Brain microvascular endothelial cell (primary cell): ENCODE data around the gene TAC3.
"Not testable (repeated sequence)": the region's sequence is repeated elsewhere in the genome, so short reads cannot be mapped to it uniquely, and the experiment has no call there.

Experiments
- DNase-seq: peaks from one replicate; pipeline ENCODE4 v3.0.0-alpha.2; 2020
- H3K27ac ChIP-seq: fragments of 250-450 bp; sonication (Bioruptor Pico); 2 replicates; pipeline ENCODE4 v1.5.1; 2020; ENCODE audit warnings: mild to moderate bottlenecking, moderate library complexity
- H3K27me3 ChIP-seq: fragments of 250-450 bp; sonication (Bioruptor Pico); replicated peaks from 2 replicates; pipeline ENCODE4 v1.5.1; 2020; ENCODE audit warnings: mild to moderate bottlenecking
- H3K36me3 ChIP-seq: fragments of 250-450 bp; sonication (Bioruptor Pico); replicated peaks from 2 replicates; pipeline ENCODE4 v1.5.1; 2020; ENCODE audit warnings: mild to moderate bottlenecking
- H3K4me3 ChIP-seq: 2 replicates; pipeline ENCODE4 v1.5.1; 2011; ENCODE audit warnings: low read depth, mild to moderate bottlenecking, control low read depth, low read length, moderate library complexity
- in situ Hi-C: cut with HindIII; loops from 2 replicates; pipeline ENCODE4 v1.10.0; 2017; ENCODE audit warnings: low sequenced_read_pairs, low pct_ligation_motif_present
- TF ChIP-seq, protein P1 (sequence below): IDR thresholded peaks from 2 replicates; pipeline ENCODE4 v1.5.1; 2011; ENCODE audit warnings: low read depth, mild to moderate bottlenecking, moderate library complexity, low read length, control low read depth, inconsistent platforms; ENCODE audit errors: missing control alignments

TAC3 gene

DNA sequence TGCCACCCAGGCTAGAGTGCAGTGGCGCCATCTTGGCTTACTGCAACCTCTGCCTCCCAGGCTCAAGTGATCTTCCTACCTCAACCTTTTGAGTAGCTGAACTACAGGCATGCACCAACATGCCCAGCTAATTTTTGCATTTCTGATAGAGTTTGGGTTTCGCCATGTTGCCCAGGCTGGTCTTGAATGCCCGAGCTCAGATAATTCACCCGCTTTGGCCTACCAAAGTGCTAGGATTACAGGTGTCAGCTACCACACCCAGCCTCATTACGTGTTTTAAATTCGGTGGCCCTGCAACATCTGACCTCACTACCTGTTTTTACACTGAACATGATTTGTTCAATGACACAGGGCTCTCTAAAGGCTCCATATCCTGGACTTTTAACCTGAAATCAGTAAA, 36.1 kb downstream of the TAC3 start:
- Histone ChIP-seq H3K4me3 (no peak overlapping the region), H3K27me3 (no peaks in the 10 kb centered on the region)

DNA sequence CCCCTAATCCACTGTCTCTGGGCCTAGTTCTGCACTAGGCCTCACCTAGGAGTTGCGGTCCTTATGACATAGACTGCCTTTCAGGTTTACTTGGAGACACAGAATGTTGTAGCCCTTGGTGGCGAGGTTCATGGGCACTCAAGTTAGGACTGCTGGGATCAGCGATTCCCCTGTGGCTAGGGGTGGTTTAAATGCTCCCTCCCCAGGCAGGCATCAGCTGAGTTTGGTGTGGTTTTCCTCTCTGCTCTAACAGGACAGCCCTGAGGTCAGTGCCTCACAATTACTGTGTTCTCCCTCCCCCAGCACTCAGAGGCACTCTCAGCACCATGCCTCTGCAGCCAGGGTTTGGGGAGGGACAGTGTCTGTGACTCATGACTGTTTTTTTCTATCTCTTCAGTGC, 36.7 kb downstream of the TAC3 start:
- H3K27me3 ChIP-seq, result no peaks in the 10 kb centered on the region
- no peak for DNase-seq
- TF ChIP-seq, protein P1, sequence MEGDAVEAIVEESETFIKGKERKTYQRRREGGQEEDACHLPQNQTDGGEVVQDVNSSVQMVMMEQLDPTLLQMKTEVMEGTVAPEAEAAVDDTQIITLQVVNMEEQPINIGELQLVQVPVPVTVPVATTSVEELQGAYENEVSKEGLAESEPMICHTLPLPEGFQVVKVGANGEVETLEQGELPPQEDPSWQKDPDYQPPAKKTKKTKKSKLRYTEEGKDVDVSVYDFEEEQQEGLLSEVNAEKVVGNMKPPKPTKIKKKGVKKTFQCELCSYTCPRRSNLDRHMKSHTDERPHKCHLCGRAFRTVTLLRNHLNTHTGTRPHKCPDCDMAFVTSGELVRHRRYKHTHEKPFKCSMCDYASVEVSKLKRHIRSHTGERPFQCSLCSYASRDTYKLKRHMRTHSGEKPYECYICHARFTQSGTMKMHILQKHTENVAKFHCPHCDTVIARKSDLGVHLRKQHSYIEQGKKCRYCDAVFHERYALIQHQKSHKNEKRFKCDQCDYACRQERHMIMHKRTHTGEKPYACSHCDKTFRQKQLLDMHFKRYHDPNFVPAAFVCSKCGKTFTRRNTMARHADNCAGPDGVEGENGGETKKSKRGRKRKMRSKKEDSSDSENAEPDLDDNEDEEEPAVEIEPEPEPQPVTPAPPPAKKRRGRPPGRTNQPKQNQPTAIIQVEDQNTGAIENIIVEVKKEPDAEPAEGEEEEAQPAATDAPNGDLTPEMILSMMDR, result no peak
- in situ Hi-C loops, result loop anchor here (25.0 kb wide), 1 partner anchor 217 kb away; the partner anchor contains the start of genes HSD17B6 and PRIM1
- H3K36me3 ChIP-seq, result no peaks in the 10 kb centered on the region
- no peak overlapping the region for H3K4me3 ChIP-seq
- H3K27ac ChIP-seq, result no peak overlapping the region

More for the DNA sequence above, 36.1 kb downstream of the TAC3 start:
- no peak for DNase-seq
- Histone ChIP-seq H3K27ac (no peak overlapping the region), H3K36me3 (no peaks in the 10 kb centered on the region)
- in situ Hi-C loops, result loop anchor here (25.0 kb wide), 1 partner anchor 218 kb away; the partner anchor contains the start of genes HSD17B6 and PRIM1
- TF ChIP-seq, protein P1, result no peak

DNA sequence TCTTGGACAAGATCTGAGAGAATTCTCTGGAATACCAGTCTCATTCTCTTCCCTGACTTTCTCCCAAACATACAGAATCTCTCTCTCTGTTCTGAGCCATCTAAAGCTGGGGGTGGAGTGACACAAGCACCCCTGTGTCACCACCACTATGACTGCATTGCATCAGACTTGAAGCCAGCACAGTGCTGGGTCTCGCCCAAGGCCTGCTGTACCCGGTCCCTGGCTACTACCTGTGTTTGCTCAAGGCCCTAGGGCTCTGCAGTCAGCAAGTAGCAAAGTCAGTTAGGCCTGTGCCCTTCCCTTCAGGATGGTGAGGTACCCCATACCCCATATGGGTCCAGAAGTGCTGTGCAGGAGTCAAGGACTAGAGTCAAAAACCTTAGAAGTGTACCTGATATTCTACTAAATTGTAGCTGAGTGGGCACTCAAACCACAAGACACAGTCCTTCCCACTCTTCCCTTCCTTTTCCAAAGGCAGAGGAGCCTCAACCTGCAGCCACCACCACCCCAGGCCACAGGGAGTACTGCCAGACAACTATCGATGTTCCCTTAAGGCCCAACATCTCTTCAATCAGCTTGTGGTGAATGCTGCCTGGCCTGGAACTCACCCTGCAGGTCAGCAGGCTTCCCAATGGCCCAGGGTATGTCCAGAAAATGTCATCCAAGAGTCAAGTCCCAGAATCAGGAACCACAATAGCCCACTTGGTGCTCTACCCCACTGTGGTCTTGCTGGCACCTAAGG, 37.8 kb downstream of the TAC3 start:
- no peak overlapping the region for H3K4me3 ChIP-seq
- in situ Hi-C loops, result loop anchor here (25.0 kb wide), 1 partner anchor 216 kb away; the partner anchor contains the start of genes HSD17B6 and PRIM1

DNA sequence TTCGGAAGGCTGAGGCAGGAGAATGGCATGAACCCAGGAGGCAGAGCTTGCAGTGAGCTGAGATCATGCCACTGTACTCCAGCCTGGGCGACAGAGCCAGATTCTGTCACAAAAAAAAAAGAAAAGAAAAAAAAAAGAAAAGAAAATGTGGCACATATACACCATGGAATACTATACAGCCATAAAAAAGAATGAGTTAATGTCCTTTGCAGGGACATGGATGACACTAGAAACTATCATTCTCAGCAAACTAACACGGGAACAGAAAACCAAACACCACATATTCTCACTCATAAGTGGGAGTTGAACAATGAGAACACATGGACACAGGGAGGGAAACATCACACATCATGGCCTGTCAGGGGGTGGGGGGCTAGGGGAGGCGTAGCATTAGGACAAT, 39.0 kb downstream of the TAC3 start:
- not testable (repeated sequence) for H3K27me3 ChIP-seq, H3K4me3 ChIP-seq, H3K36me3 ChIP-seq, DNase-seq, H3K27ac ChIP-seq
- in situ Hi-C loops, result loop anchor here (25.0 kb wide), 1 partner anchor 215 kb away; the partner anchor contains the start of genes HSD17B6 and PRIM1

More for the DNA sequence above, 37.8 kb downstream of the TAC3 start:
- TF ChIP-seq, protein P1, result no peak
- H3K27ac ChIP-seq, result no peak overlapping the region
- H3K27me3 ChIP-seq, result no peaks in the 10 kb centered on the region
- no peaks in the 10 kb centered on the region for H3K36me3 ChIP-seq
- no peak for DNase-seq

DNA sequence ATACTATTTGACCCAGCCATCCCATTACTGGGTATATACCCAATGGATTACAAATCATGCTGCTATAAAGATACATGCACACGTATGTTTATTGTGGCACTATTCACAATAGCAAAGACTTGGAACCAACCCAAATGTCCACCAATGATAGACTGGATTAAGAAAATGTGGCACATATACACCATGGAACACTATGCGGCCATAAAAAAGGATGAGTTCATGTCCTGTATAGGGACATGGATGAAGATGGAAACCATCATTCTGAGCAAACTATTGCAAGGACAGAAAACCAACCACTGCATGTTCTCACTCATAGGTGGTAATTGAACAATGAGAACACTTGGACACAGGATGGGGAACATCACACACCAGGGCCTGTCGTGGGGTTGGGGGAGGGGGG, 42.1 kb downstream of the TAC3 start:
- DNase-seq, H3K36me3 ChIP-seq, in situ Hi-C loops, H3K27ac ChIP-seq, H3K27me3 ChIP-seq, H3K4me3 ChIP-seq: not testable (repeated sequence)

DNA sequence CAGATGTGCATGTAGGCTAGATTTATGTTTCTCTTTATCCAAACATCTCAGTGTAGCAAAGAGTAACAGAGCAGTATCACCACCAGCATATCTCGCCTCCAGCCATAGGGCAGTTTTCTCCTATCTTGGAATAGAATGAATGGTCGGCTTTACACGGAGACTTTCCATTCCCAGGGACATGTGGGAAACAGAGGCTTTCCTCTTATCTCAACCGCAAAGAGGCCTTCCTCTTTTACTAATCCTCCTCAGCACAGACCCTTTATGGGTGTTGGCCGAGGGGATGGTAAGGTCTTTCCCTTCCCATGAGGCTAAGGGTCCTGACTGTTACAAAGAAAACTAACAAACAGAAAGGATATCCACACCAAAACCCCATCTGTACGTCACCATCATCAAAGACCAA, 47.4 kb downstream of the TAC3 start:
- H3K27me3 ChIP-seq, H3K36me3 ChIP-seq, in situ Hi-C loops, H3K27ac ChIP-seq, DNase-seq, H3K4me3 ChIP-seq: not testable (repeated sequence)

DNA sequence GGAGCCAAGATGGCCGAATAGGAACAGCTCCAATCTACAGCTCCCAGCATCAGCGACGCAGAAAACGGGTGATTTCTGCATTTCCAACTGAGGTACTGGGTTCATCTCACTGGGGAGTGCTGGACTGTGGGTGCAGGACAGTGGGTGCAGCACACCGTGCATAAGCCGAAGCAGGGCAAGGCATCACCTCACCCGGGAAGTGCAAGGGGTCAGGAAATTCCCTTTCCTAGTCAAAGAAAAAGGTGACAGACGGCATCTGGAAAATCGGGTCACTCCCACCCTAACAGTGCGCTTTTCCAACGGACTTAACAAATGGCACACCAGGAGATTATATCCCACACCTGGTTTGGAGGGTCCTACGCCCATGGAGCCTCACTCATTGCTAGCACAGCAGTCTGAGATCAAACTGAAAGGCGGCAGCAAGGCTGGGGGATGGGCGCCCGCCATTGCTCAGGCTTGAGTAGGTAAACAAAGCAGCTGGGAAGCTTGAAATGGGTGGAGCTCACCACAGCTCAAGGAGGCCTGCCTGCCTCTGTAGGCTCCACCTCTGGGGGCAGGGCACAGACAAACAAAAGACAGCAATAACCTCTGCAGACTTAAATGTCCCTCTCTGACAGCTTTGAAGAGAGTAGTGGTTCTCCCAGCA, 50.2 kb downstream of the TAC3 start:
- in situ Hi-C loops, DNase-seq, H3K27me3 ChIP-seq: not testable (repeated sequence)

DNA sequence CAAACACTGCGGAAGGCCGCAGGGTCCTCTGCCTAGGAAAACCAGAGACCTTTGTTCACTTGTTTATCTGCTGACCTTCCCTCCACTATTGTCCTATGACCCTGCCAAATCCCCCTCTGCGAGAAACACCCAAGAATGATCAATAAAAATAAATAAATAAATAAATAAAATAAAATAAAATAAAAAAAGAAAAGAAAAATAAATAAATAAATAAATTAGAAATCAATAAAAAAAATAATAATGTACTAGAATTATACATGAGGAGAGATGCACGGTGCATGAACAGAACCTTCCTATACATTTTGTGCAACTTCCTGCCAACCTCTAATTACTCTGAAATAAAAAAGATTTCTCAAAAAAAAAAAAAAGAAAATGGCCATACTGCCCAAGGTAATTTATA, 51.2 kb downstream of the TAC3 start:
- DNase-seq, H3K27ac ChIP-seq, H3K27me3 ChIP-seq, in situ Hi-C loops, H3K4me3 ChIP-seq, H3K36me3 ChIP-seq: not testable (repeated sequence)

More for the DNA sequence above, 50.2 kb downstream of the TAC3 start:
- H3K27ac ChIP-seq, H3K36me3 ChIP-seq, H3K4me3 ChIP-seq: not testable (repeated sequence)

DNA sequence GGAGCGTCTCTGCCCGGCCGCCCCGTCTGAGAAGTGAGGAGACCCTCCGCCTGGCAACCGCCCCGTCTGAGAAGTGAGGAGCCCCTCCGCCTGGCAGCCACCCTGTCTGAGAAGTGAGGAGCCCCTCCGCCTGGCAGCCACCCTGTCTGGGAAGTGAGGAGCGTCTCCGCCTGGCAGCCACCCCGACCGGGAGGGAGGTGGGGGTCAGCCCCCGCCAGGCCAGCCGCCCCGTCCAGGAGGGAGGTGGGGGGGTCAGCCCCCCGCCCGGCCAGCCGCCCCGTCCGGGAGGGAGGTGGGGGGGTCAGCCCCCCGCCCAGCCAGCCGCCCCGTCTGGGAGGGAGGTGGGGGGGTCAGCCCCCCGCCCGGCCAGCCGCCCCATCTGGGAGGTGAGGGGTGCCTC, 52.8 kb downstream of the TAC3 start:
- H3K36me3 ChIP-seq, H3K4me3 ChIP-seq, H3K27me3 ChIP-seq, DNase-seq, in situ Hi-C loops, H3K27ac ChIP-seq: not testable (repeated sequence)

DNA sequence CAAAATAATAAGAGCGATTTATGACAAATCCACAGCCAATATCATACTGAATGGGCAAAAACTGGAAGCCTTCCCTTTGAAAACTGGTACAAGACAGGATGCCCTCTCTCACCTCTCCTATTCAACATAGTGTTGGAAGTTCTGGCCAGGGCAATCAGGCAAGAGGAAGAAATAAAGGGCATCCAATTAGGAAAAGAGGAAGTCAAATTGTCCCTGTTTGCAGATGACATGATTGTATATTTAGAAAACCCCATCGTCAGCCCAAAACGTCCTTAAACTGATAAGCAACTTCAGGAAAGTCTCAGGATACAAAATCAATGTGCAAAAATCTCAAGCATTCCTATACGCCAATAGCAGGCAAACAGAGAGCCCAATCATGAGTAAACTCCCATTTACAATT, 54.1 kb downstream of the TAC3 start:
- H3K4me3 ChIP-seq, H3K36me3 ChIP-seq, H3K27me3 ChIP-seq, in situ Hi-C loops, H3K27ac ChIP-seq, DNase-seq: not testable (repeated sequence)
